Neuronal stem cell (in vitro differentiated cells): Measurements from ENCODE around the gene SCN11A.

Source experiments
- DNase-seq: peaks from one replicate; pipeline ENCODE4 v3.0.0-alpha.2; 2013; ENCODE audit warnings: low spot score
- H2AFZ ChIP-seq: one replicate; pipeline ENCODE4 v1.6.1; 2013; ENCODE audit warnings: mild to moderate bottlenecking, low read length, inconsistent platforms
- H2AK5ac ChIP-seq: 2 replicates; pipeline ENCODE4 v1.6.1; 2013; ENCODE audit warnings: low read depth, mild to moderate bottlenecking, inconsistent platforms, low read length, moderate library complexity, mixed read lengths
- H2BK120ac ChIP-seq: 2 replicates; pipeline ENCODE4 v1.6.1; 2013; ENCODE audit warnings: low read depth, mild to moderate bottlenecking, inconsistent platforms, low read length, moderate library complexity, mixed read lengths
- H2BK12ac ChIP-seq: one replicate; pipeline ENCODE4 v1.6.1; 2013; ENCODE audit warnings: low read length, inconsistent platforms
- H2BK15ac ChIP-seq: 2 replicates; pipeline ENCODE4 v1.6.1; 2013; ENCODE audit warnings: mild to moderate bottlenecking, low read length, inconsistent platforms, mixed read lengths
- H2BK5ac ChIP-seq: one replicate; pipeline ENCODE4 v1.6.1; 2013; ENCODE audit warnings: inconsistent platforms, mild to moderate bottlenecking, low read length, moderate library complexity
- H3K14ac ChIP-seq: one replicate; pipeline ENCODE4 v1.6.1; 2013; ENCODE audit warnings: low read length, inconsistent platforms
- H3K18ac ChIP-seq: 2 replicates; pipeline ENCODE4 v1.6.1; 2013; ENCODE audit warnings: low read length, inconsistent platforms
- H3K23ac ChIP-seq: 2 replicates; pipeline ENCODE4 v1.6.1; 2013; ENCODE audit warnings: low read depth, mild to moderate bottlenecking, mixed read lengths, low read length, inconsistent platforms; ENCODE audit not compliant: poor library complexity
- H3K27ac ChIP-seq: replicated peaks from 3 replicates; pipeline ENCODE4 v1.5.1; 2013; ENCODE audit warnings: low read length, inconsistent platforms
- H3K27me3 ChIP-seq, 3 experiments: 2 replicates each; pipeline ENCODE4 v1.6.1; 2013; ENCODE audit warnings: low read length in 3 of 3, mild to moderate bottlenecking in 2 of 3, inconsistent platforms in 1 of 3, low read depth in 1 of 3, mixed read lengths in 1 of 3, moderate library complexity in 1 of 3; ENCODE audit not compliant: control insufficient read depth in 3 of 3, insufficient read depth in 3 of 3
- H3K36me3 ChIP-seq, 2 donors: replicated peaks in 1 of 2; 2 replicates each; pipeline ENCODE4 v1.6.1; 2013; ENCODE audit warnings: low read length in 2 of 2; ENCODE audit not compliant: control insufficient read depth in 2 of 2, insufficient read depth in 2 of 2
- H3K4ac ChIP-seq: 2 replicates; pipeline ENCODE4 v1.6.1; 2013; ENCODE audit warnings: inconsistent platforms, mild to moderate bottlenecking, low read length, moderate library complexity
- H3K4me1 ChIP-seq, 2 donors: 1 replicate in 1 of 2; 2 replicates in 1 of 2; pipeline ENCODE4 v1.6.1; 2013; ENCODE audit warnings: low read length in 2 of 2, low read depth in 1 of 2; ENCODE audit not compliant: control insufficient read depth in 2 of 2, insufficient read depth in 1 of 2
- H3K4me2 ChIP-seq: one replicate; pipeline ENCODE4 v1.6.1; 2013; ENCODE audit warnings: mild to moderate bottlenecking, low read length, inconsistent platforms; ENCODE audit not compliant: insufficient read depth, poor library complexity, severe bottlenecking
- H3K4me3 ChIP-seq, 2 donors: 2 replicates each; pipeline ENCODE4 v1.5.1; 2013; ENCODE audit warnings: low read length in 2 of 2, mild to moderate bottlenecking in 2 of 2, inconsistent platforms in 1 of 2, moderate library complexity in 1 of 2
- H3K79me1 ChIP-seq: one replicate; pipeline ENCODE4 v1.6.1; 2013; ENCODE audit warnings: low read depth, mild to moderate bottlenecking, inconsistent platforms, low read length, moderate library complexity
- H3K9ac ChIP-seq: one replicate; pipeline ENCODE4 v1.6.1; 2013; ENCODE audit warnings: mild to moderate bottlenecking, low read depth, low read length, inconsistent platforms; ENCODE audit not compliant: poor library complexity
- H3K9me3 ChIP-seq, 2 donors: replicated peaks in 1 of 2; 2 replicates each; pipeline versions ENCODE3 to v1.6.1; 2013; ENCODE audit warnings: low read length in 2 of 2, mild to moderate bottlenecking in 2 of 2, inconsistent platforms in 1 of 2, low read depth in 1 of 2, mixed read lengths in 1 of 2, moderate library complexity in 1 of 2; ENCODE audit not compliant: control insufficient read depth in 2 of 2, insufficient read depth in 1 of 2
- H4K8ac ChIP-seq: one replicate; pipeline ENCODE4 v1.6.1; 2013; ENCODE audit warnings: low read depth, mild to moderate bottlenecking, inconsistent platforms, low read length, moderate library complexity
- H4K91ac ChIP-seq: one replicate; pipeline ENCODE4 v1.6.1; 2013; ENCODE audit warnings: low read length, low read depth, mild to moderate bottlenecking, inconsistent platforms; ENCODE audit not compliant: poor library complexity
- WGBS, 2 donors: extraction: QIAGEN DNeasy Blood & Tissue Kit; methylation state at CpG; one replicate each; pipeline ENCODE4 v1.1.7; 2013; ENCODE audit warnings: missing lambda C conversion rate in 2 of 2, mixed read lengths in 1 of 2; ENCODE audit not compliant: insufficient read length in 2 of 2, insufficient replicate concordance in 1 of 2; ENCODE audit errors: extremely low coverage in 2 of 2; 5-methylcytosine and 5-hydroxymethylcytosine counted together

The SCN11A gene

GRCh38 chr3:39096775-39097174 is 45.0 kb upstream of the SCN11A start:
- H2BK120ac ChIP-seq: no peak overlapping the region
- no CpG with 5 or more reads among the region's 3 CpGs for WGBS, 2 donors
- H3K4me1 ChIP-seq: peaks cover 0 to 11% of the 10 kb centered on the region in 2 donors
- peaks cover 5% of the 10 kb centered on the region for H3K79me1 ChIP-seq
- no peak overlapping the region for H2BK5ac ChIP-seq
- no peak overlapping the region for H3K23ac ChIP-seq
- no peak overlapping the region for H3K18ac ChIP-seq
- no peaks in the 10 kb centered on the region for H3K27me3 ChIP-seq
- no peak overlapping the region for H3K4me3 ChIP-seq
- H4K91ac ChIP-seq: no peak overlapping the region
- H4K8ac ChIP-seq: no peak overlapping the region
- no peak overlapping the region for H2AFZ ChIP-seq
- H2BK15ac ChIP-seq: no peak overlapping the region
- H3K14ac ChIP-seq: no peak overlapping the region
- no peak overlapping the region for H2AK5ac ChIP-seq
- H3K27ac ChIP-seq: no peak overlapping the region
- no peak overlapping the region for H2BK12ac ChIP-seq
- no peak overlapping the region for H3K9ac ChIP-seq
- H3K4ac ChIP-seq: no peak overlapping the region
- H3K4me2 ChIP-seq: no peak overlapping the region
- no peaks in the 10 kb centered on the region for H3K9me3 ChIP-seq
- no peak for DNase-seq
- H3K36me3 ChIP-seq: peaks cover 46 to 100% of the 10 kb centered on the region in 2 donors

DNA sequence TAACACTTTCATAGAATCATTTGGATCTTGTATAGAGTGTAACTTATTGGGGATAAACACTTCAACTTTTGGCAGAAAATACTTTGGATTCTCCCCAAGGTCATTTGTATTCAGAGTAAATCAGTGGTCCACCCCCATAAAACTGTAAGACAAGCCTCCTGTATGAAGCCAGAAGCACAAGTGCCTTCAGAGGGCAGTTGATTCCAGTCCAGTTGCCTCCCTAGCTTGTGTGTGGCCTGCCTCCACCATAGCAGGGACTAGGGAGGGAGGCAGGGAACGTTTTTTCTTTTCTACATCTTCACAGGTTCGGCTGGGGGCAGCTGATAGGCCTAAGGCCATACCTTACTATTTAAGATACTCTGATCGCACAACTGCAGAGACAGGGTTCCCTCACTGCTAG is 44.0 kb upstream of the SCN11A start:
- Histone ChIP-seq H3K23ac (no peak overlapping the region), H3K27me3 (no peaks in the 10 kb centered on the region), H2AK5ac (no peak overlapping the region), H3K4me1 (peaks cover 0 to 11% of the 10 kb centered on the region in 2 donors), H2BK5ac (no peak overlapping the region), H3K79me1 (peaks cover 2% of the 10 kb centered on the region), H3K4ac (no peak overlapping the region), H3K14ac (no peak overlapping the region), H3K4me2 (no peak overlapping the region), H3K18ac (no peak overlapping the region), H3K9me3 (no peaks in the 10 kb centered on the region), H2BK15ac (no peak overlapping the region), H3K27ac (no peak overlapping the region), H3K36me3 (peaks cover 47 to 100% of the 10 kb centered on the region in 2 donors), H2BK12ac (no peak overlapping the region), H3K4me3 (no peak overlapping the region), H4K91ac (no peak overlapping the region), H2AFZ (no peak overlapping the region), H4K8ac (no peak overlapping the region), H3K9ac (no peak overlapping the region), H2BK120ac (no peak overlapping the region)
- DNase-seq: no peak
- no CpG with 5 or more reads among the region's 3 CpGs for WGBS, 2 donors

GRCh38 chr3:39094851-39095677 is 43.3 kb upstream of the SCN11A start:
- Histone ChIP-seq H3K18ac (no peak overlapping the region), H2BK12ac (no peak overlapping the region), H4K91ac (no peak overlapping the region), H3K14ac (no peak overlapping the region), H3K4me1 (peaks cover 0 to 11% of the 10 kb centered on the region in 2 donors), H3K23ac (no peak overlapping the region), H3K36me3 (peaks cover 45 to 100% of the 10 kb centered on the region in 2 donors), H3K9ac (no peak overlapping the region), H2BK5ac (no peak overlapping the region), H2AFZ (no peak overlapping the region), H3K4me3 (no peak overlapping the region), H3K27me3 (no peaks in the 10 kb centered on the region), H3K27ac (no peak overlapping the region), H2AK5ac (no peak overlapping the region), H3K9me3 (no peaks in the 10 kb centered on the region), H3K79me1 (no peaks in the 10 kb centered on the region), H3K4me2 (no peak overlapping the region), H3K4ac (no peak overlapping the region), H2BK15ac (no peak overlapping the region), H4K8ac (no peak overlapping the region), H2BK120ac (no peak overlapping the region)
- no peak for DNase-seq
- no CpG with 5 or more reads among the region's 7 CpGs for WGBS, 2 donors

DNA sequence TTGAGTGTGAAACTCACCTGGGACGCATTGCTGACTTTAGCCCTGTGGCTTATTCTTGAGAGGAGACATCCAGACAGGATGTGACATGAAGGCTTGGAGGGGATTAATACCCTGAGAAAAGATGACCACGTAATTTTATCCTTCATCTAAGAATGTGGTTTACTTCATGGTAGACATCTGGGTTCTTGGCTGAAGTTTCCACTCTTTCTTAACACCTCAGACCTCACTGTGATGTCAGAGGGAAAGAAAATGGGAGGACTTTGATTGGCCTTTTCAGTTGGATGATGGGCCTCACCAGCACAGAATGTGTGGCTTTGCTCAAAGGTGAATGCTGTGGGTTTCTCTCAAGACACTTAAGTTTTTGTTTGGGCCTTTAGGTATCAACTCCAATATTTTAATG is 39.2 kb upstream of the SCN11A start:
- no peak overlapping the region for H3K4ac ChIP-seq
- H3K4me3 ChIP-seq: no peak overlapping the region
- no peak overlapping the region for H2BK5ac ChIP-seq
- H3K23ac ChIP-seq: no peak overlapping the region
- no peaks in the 10 kb centered on the region for H3K4me1 ChIP-seq
- H3K27me3 ChIP-seq: no peaks in the 10 kb centered on the region
- H3K9ac ChIP-seq: no peak overlapping the region
- H2BK15ac ChIP-seq: no peak overlapping the region
- H2BK120ac ChIP-seq: no peak overlapping the region
- H3K9me3 ChIP-seq: no peaks in the 10 kb centered on the region
- H2AFZ ChIP-seq: no peak overlapping the region
- H3K18ac ChIP-seq: no peak overlapping the region
- no peaks in the 10 kb centered on the region for H3K79me1 ChIP-seq
- no peak for DNase-seq
- no peak overlapping the region for H2BK12ac ChIP-seq
- H4K8ac ChIP-seq: no peak overlapping the region
- no CpG with 5 or more reads among the region's 2 CpGs for WGBS, 2 donors
- H2AK5ac ChIP-seq: no peak overlapping the region
- no peak overlapping the region for H4K91ac ChIP-seq
- H3K36me3 ChIP-seq: peaks cover 37 to 99% of the 10 kb centered on the region in 2 donors
- H3K27ac ChIP-seq: no peak overlapping the region
- H3K14ac ChIP-seq: no peak overlapping the region
- no peak overlapping the region for H3K4me2 ChIP-seq
